Astrocyte (in vitro differentiated cells and primary cell): ENCODE data around the gene CTIF. TPM values are rescaled to one million over a fixed set of nuclear protein-coding genes. Genes with fewer than 3 reads are reported as not detected.

Experiments used
- DNase-seq: peaks from one replicate; pipeline ENCODE4 v3.0.0-alpha.2; 2010; ENCODE audit warnings: low read depth
- FAIRE-seq: peaks from 2 replicates; lab custom pipeline; 2011; peaks lifted over from hg19 to GRCh38; lab: Jason Lieb, UNC
- H2AFZ ChIP-seq: 2 replicates; pipeline ENCODE4 v1.6.0; 2012; ENCODE audit warnings: low read depth, low read length, inconsistent platforms
- H3K27ac ChIP-seq: 2 replicates; pipeline ENCODE4 v1.5.1; 2011; ENCODE audit warnings: low read depth, low read length, inconsistent platforms
- H3K27me3 ChIP-seq: 2 replicates; pipeline ENCODE4 v1.6.0; 2011; ENCODE audit warnings: low read length, inconsistent platforms; ENCODE audit not compliant: insufficient read depth
- H3K36me3 ChIP-seq: 2 replicates; pipeline ENCODE4 v1.5.1; 2011; ENCODE audit warnings: low read length, inconsistent platforms; ENCODE audit not compliant: insufficient read depth
- H3K4me1 ChIP-seq: 2 replicates; pipeline ENCODE4 v1.5.1; 2011; ENCODE audit warnings: low read length, inconsistent platforms; ENCODE audit not compliant: insufficient read depth
- H3K4me2 ChIP-seq: 2 replicates; pipeline ENCODE4 v1.6.0; 2012; ENCODE audit warnings: low read length, inconsistent platforms
- H3K4me3 ChIP-seq: 2 replicates; pipeline ENCODE4 v1.5.1; 2011; ENCODE audit warnings: low read depth, mild to moderate bottlenecking, low read length, inconsistent platforms; ENCODE audit not compliant: insufficient read depth
- H3K79me2 ChIP-seq: 2 replicates; pipeline ENCODE4 v1.6.0; 2012; ENCODE audit warnings: mild to moderate bottlenecking, low read length, inconsistent platforms; ENCODE audit not compliant: insufficient read depth
- H3K9ac ChIP-seq: 2 replicates; pipeline ENCODE4 v1.6.0; 2012; ENCODE audit warnings: mild to moderate bottlenecking, low read length, inconsistent platforms
- H3K9me3 ChIP-seq: 2 replicates; pipeline ENCODE4 v1.5.1; 2012; ENCODE audit warnings: low read depth, mild to moderate bottlenecking, low read length, inconsistent platforms; ENCODE audit not compliant: insufficient read depth
- H4K20me1 ChIP-seq: 2 replicates; pipeline ENCODE4 v1.6.0; 2012; ENCODE audit warnings: low read length, inconsistent platforms; ENCODE audit not compliant: insufficient read depth
- H3K27ac Mint-ChIP-seq: one replicate; pipeline ENCODE4 v1.8.0; 2021; ENCODE audit warnings: mild to moderate bottlenecking, mixed read lengths; ENCODE audit not compliant: unreplicated experiment
- H3K27me3 Mint-ChIP-seq: one replicate; pipeline ENCODE4 v1.8.0; 2021; ENCODE audit warnings: low read depth, mixed read lengths; ENCODE audit not compliant: unreplicated experiment
- H3K36me3 Mint-ChIP-seq: one replicate; pipeline ENCODE4 v1.8.0; 2021; ENCODE audit warnings: low read depth, mixed read lengths; ENCODE audit not compliant: unreplicated experiment
- H3K4me1 Mint-ChIP-seq: one replicate; pipeline ENCODE4 v1.8.0; 2021; ENCODE audit warnings: low read depth, mixed read lengths; ENCODE audit not compliant: unreplicated experiment
- H3K4me3 Mint-ChIP-seq: one replicate; pipeline ENCODE4 v1.8.0; 2021; ENCODE audit warnings: mild to moderate bottlenecking, moderate library complexity, mixed read lengths; ENCODE audit not compliant: unreplicated experiment
- H3K9me3 Mint-ChIP-seq: one replicate; pipeline ENCODE4 v1.8.0; 2021; ENCODE audit warnings: mild to moderate bottlenecking, mixed read lengths; ENCODE audit not compliant: unreplicated experiment
- EZH2 ChIP-seq: IDR thresholded peaks from 2 replicates; pipeline ENCODE4 v1.6.1; 2012; ENCODE audit warnings: mild to moderate bottlenecking, low read length, inconsistent platforms; ENCODE audit not compliant: insufficient read depth
- total RNA-seq: library from RNA; stranded (reverse); gene quantifications from 2 replicates; pipeline ENCODE4 v1.2.1, GENCODE V29; 2021
- TF ChIP-seq, protein P1 (sequence below): IDR thresholded peaks from 2 replicates; pipeline ENCODE4 v1.5.1; 2011; ENCODE audit warnings: low read depth, mild to moderate bottlenecking, inconsistent platforms, low read length, moderate library complexity; ENCODE audit not compliant: insufficient read depth

CTIF gene
- total RNA-seq, 1 donor from 2014 or later: 101 TPM

DNA sequence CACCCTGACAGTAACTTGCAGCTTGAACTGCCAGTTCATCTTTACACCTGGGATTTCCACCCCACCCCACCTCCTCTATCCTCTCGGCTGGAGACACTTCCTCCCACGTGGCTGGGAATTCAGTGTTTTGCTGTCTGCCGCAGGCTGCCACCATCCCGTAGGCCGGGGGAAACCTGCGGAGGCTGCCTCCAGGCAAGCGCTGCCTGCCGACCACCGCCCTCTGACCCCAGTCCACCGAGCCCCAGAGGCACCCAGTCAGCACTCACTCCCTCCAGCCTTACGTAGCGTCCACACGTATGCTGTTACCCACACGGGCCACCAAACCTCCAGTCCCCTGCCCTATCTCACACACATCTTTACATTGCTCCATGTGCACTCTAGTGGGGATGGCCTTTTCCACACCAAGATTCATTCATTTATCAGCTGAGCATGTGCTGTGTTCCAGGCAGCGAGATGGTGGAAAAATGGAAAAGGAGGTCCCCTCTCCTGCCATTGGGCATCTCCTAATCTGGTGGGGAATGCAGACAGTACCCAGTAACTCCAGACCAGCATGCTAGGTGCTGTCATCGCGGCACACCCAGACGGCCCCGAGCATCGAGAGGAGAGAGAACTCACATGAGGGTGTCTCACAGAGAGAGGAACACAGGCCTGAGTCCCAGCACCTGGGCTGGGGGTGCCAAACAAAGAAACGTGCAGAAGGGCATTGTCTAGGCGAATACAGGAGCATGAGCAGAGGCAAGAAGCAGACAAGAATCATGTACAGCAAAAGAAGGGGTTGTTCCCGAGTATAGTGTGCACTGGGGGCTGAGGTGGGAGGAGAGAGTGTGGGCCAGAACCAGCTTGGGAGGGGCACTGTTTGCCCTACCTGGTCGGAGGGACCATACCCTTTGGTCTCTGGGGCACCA is 245.0 kb downstream of the CTIF start:
- no peak overlapping the region for H3K27ac Mint-ChIP-seq
- Histone ChIP-seq H3K9ac (no peak overlapping the region), H3K36me3 (no peaks in the 10 kb centered on the region), H3K4me2 (no peak overlapping the region), H2AFZ (no peak overlapping the region), H3K4me1 (peaks cover 46% of the 10 kb centered on the region), H3K9me3 (no peaks in the 10 kb centered on the region), H4K20me1 (no peaks in the 10 kb centered on the region), H3K27me3 (no peaks in the 10 kb centered on the region), H3K4me3 (no peak overlapping the region), H3K27ac (no peak overlapping the region), H3K79me2 (no peaks in the 10 kb centered on the region)
- H3K27me3 Mint-ChIP-seq: no peaks in the 10 kb centered on the region
- peaks cover 32% of the 10 kb centered on the region for H3K36me3 Mint-ChIP-seq
- FAIRE-seq: no peak
- DNase-seq: no peak
- peaks cover 60% of the 10 kb centered on the region for H3K4me1 Mint-ChIP-seq
- TF ChIP-seq, protein P1, sequence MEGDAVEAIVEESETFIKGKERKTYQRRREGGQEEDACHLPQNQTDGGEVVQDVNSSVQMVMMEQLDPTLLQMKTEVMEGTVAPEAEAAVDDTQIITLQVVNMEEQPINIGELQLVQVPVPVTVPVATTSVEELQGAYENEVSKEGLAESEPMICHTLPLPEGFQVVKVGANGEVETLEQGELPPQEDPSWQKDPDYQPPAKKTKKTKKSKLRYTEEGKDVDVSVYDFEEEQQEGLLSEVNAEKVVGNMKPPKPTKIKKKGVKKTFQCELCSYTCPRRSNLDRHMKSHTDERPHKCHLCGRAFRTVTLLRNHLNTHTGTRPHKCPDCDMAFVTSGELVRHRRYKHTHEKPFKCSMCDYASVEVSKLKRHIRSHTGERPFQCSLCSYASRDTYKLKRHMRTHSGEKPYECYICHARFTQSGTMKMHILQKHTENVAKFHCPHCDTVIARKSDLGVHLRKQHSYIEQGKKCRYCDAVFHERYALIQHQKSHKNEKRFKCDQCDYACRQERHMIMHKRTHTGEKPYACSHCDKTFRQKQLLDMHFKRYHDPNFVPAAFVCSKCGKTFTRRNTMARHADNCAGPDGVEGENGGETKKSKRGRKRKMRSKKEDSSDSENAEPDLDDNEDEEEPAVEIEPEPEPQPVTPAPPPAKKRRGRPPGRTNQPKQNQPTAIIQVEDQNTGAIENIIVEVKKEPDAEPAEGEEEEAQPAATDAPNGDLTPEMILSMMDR: no peak
- no peak for TF ChIP-seq EZH2
- no peaks in the 10 kb centered on the region for H3K9me3 Mint-ChIP-seq
- H3K4me3 Mint-ChIP-seq: no peak overlapping the region

DNA sequence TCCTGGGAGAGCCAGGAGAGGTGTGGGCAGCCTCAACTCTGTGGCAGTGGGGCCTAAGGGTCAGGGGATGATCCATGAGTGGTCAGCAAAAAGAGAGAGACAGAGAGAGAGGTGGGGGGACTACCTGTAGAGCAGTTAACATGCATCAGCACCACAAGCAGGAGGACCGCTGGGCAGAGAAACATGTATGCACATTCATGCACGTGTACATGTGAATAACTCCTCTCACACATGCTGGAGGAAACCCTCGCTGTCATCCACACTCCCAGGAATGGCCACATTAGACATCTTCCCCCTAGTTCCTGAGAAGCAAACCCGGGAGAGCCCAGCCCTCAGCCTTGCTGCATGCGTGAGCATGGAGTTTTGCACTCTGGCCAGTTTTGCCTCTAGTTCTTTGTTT is 245.8 kb downstream of the CTIF start:
- no peaks in the 10 kb centered on the region for H3K27me3 Mint-ChIP-seq
- FAIRE-seq (no peak), DNase-seq (no peak)
- Histone ChIP-seq H3K9ac (no peak overlapping the region), H3K36me3 (no peaks in the 10 kb centered on the region), H3K4me1 (peaks cover 45% of the 10 kb centered on the region), H3K79me2 (no peaks in the 10 kb centered on the region), H3K4me3 (no peak overlapping the region), H3K27me3 (no peaks in the 10 kb centered on the region), H4K20me1 (no peaks in the 10 kb centered on the region), H2AFZ (no peak overlapping the region), H3K9me3 (no peaks in the 10 kb centered on the region), H3K27ac (no peak overlapping the region), H3K4me2 (no peak overlapping the region)
- peaks cover 62% of the 10 kb centered on the region for H3K4me1 Mint-ChIP-seq
- no peak overlapping the region for H3K27ac Mint-ChIP-seq
- peaks cover 34% of the 10 kb centered on the region for H3K36me3 Mint-ChIP-seq
- no peak for TF ChIP-seq EZH2
- TF ChIP-seq, protein P1: no peak
- no peak overlapping the region for H3K4me3 Mint-ChIP-seq
- H3K9me3 Mint-ChIP-seq: no peaks in the 10 kb centered on the region

DNA sequence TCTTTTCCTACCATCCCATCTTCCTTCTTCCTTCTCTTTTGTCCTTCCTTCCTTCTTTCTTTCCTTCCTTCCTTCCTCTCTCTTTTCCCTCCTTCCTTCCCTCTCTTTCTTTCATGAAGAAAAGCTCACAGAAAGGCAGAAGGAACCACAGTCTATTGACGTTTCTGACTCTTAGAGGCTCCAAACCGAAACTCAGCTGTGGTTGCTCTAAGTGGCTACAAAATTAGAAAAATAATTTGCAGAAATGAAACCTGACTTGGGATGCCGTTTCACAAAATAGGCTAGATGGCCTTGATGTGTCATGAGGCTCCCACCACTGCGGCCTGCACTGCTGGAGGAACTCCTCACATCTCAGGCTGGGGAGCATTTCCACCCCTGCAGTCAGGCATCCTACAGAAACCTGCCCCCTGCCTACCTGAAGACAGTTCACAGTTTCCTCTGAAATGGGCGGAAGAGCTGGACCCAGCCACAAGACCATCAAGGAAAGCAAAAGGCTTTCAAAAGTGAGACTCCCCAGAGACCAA is 246.3 kb downstream of the CTIF start:
- Mint-ChIP-seq H3K36me3 (peaks cover 34% of the 10 kb centered on the region), H3K27me3 (no peaks in the 10 kb centered on the region), H3K9me3 (no peaks in the 10 kb centered on the region), H3K4me3 (no peak overlapping the region), H3K27ac (no peak overlapping the region), H3K4me1 (peaks cover 59% of the 10 kb centered on the region)
- Histone ChIP-seq H3K36me3 (no peaks in the 10 kb centered on the region), H3K9ac (no peak overlapping the region), H4K20me1 (no peaks in the 10 kb centered on the region), H3K27ac (no peak overlapping the region), H3K4me1 (peaks cover 44% of the 10 kb centered on the region), H3K4me2 (no peak overlapping the region), H2AFZ (no peak overlapping the region), H3K27me3 (no peaks in the 10 kb centered on the region), H3K4me3 (no peak overlapping the region), H3K9me3 (no peaks in the 10 kb centered on the region), H3K79me2 (no peaks in the 10 kb centered on the region)
- FAIRE-seq (no peak), DNase-seq (no peak)
- TF ChIP-seq, protein P1: no peak
- no peak for TF ChIP-seq EZH2
